ENCODE results near the gene CUBN.
A peak's percentile ranks its signal among the peaks of the same experiment; 100 is the strongest.

Gene CUBN

GRCh38 chr10:16905320-16905719, 224.3 kb downstream of the CUBN start:
- DNase-seq: no peak

- no peak for DNase-seq
Observed at GRCh38 chr10:16904639-16905061, 225.0 kb downstream of the CUBN start.

GRCh38 chr10:16904049-16904448, 225.6 kb downstream of the CUBN start:
- no peak for DNase-seq

GRCh38 chr10:16902606-16903005, 227.0 kb downstream of the CUBN start:
- no peak for DNase-seq

- DNase-seq: no peak
Observed at GRCh38 chr10:16901106-16901505, 228.5 kb downstream of the CUBN start.

- no peak for DNase-seq
Observed at GRCh38 chr10:16896993-16897392, 232.6 kb downstream of the CUBN start.

GRCh38 chr10:16894821-16895220, 234.8 kb downstream of the CUBN start:
- DNase-seq: no peak

- DNase-seq: no peak
Observed at GRCh38 chr10:16893664-16894063, 235.9 kb downstream of the CUBN start.

- no peak for DNase-seq
Observed at GRCh38 chr10:16891375-16892313, 238.0 kb downstream of the CUBN start.

- DNase-seq: no peak
Observed at GRCh38 chr10:16890691-16891090, 238.9 kb downstream of the CUBN start.

- DNase-seq: peak; percentile 12
Observed at GRCh38 chr10:16887565-16887964, 242.0 kb downstream of the CUBN start.

GRCh38 chr10:16886031-16886430, 243.6 kb downstream of the CUBN start:
- DNase-seq: no peak

GRCh38 chr10:16884497-16884896, 245.1 kb downstream of the CUBN start:
- DNase-seq: no peak

- DNase-seq: no peak
Observed at GRCh38 chr10:16883084-16883483, 246.5 kb downstream of the CUBN start.

GRCh38 chr10:16870331-16870730, 259.3 kb downstream of the CUBN start:
- no peak for DNase-seq

- DNase-seq: no peak
Observed at GRCh38 chr10:16867990-16868389, 261.6 kb downstream of the CUBN start.

- no peak for DNase-seq
Observed at GRCh38 chr10:16867556-16867955, 262.1 kb downstream of the CUBN start.

GRCh38 chr10:16866541-16867275, 262.9 kb downstream of the CUBN start:
- DNase-seq: no peak

GRCh38 chr10:16865766-16866165, 263.8 kb downstream of the CUBN start:
- DNase-seq: no peak

- no peak for DNase-seq
Observed at GRCh38 chr10:16863766-16864165, 265.8 kb downstream of the CUBN start.

- DNase-seq: no peak
Observed at GRCh38 chr10:16857419-16857818, 272.2 kb downstream of the CUBN start.

- DNase-seq: no peak
Observed at GRCh38 chr10:16856567-16856966, 273.0 kb downstream of the CUBN start.

GRCh38 chr10:16856092-16856491, 273.5 kb downstream of the CUBN start:
- no peak for DNase-seq

GRCh38 chr10:16854623-16855022, 275.0 kb downstream of the CUBN start:
- no peak for DNase-seq

Data from NCI-H446 treated with DMSO at 0.1 percent for 48 hours (cell line).